HepG2 (cell line): ENCODE measurements around the gene PATZ1. TPM values are rescaled to one million over a fixed set of nuclear protein-coding genes. Genes with fewer than 3 reads are reported as not detected.

Experiments used
- BRD4 ChIP-seq: sonication (generic); formaldehyde crosslinking; IDR thresholded peaks from 2 replicates; pipeline ENCODE4 v1.4.0; 2020; ENCODE audit warnings: missing genetic modification reagents
- GLI4 ChIP-seq: sonication (generic); formaldehyde crosslinking; IDR thresholded peaks from 2 replicates; pipeline ENCODE4 v1.5.1; 2020; ENCODE audit warnings: missing genetic modification reagents, mild to moderate bottlenecking, moderate library complexity, borderline replicate concordance
- HDAC6 ChIP-seq: fragments of 200-600 bp; sonication (generic); IDR thresholded peaks from 2 replicates; pipeline ENCODE4 v1.7.0; 2017; ENCODE audit warnings: mild to moderate bottlenecking, antibody characterized with exemption, low read length, low read depth
- HNRNPH1 ChIP-seq: fragments of 200-400 bp; formaldehyde crosslinking; optimal IDR thresholded peaks from 2 replicates; pipeline ENCODE3; 2017; ENCODE audit warnings: mild to moderate bottlenecking, low read depth, low read length
- IRX3 ChIP-seq: sonication (generic); formaldehyde crosslinking; IDR thresholded peaks from 2 replicates; pipeline ENCODE4 v1.8.1; 2023; ENCODE audit warnings: mild to moderate bottlenecking, low read depth, missing genetic modification reagents, borderline replicate concordance
- JUN ChIP-seq: sonication (generic); formaldehyde crosslinking; IDR thresholded peaks from 2 replicates; pipeline ENCODE4 v1.4.0; 2020; ENCODE audit warnings: mild to moderate bottlenecking, missing genetic modification reagents
- MIER3 ChIP-seq: IDR thresholded peaks from 2 replicates; pipeline ENCODE4 v1.6.1; 2016; ENCODE audit warnings: missing compliant biosample characterization, borderline replicate concordance
- SIN3A ChIP-seq: IDR thresholded peaks from 2 replicates; pipeline ENCODE4 v1.6.1; 2011; ENCODE audit warnings: low read depth, mild to moderate bottlenecking, control low read depth, low read length, borderline replicate concordance
- SP4 ChIP-seq: sonication (generic); formaldehyde crosslinking; IDR thresholded peaks from 2 replicates; pipeline ENCODE4 v1.8.1; 2023; ENCODE audit warnings: mild to moderate bottlenecking, missing genetic modification reagents
- ZNF329 ChIP-seq: sonication (generic); formaldehyde crosslinking; IDR thresholded peaks from 2 replicates; pipeline ENCODE4 v1.9.0; 2021; ENCODE audit warnings: low read depth, mild to moderate bottlenecking, missing genetic modification reagents
- ZNF335 ChIP-seq: sonication (generic); formaldehyde crosslinking; IDR thresholded peaks from 2 replicates; pipeline ENCODE4 v1.4.0; 2020; ENCODE audit warnings: missing genetic modification reagents
- ZNF839 ChIP-seq: sonication (generic); formaldehyde crosslinking; IDR thresholded peaks from 2 replicates; pipeline ENCODE4 v1.4.0; 2020; ENCODE audit warnings: missing genetic modification reagents, mild to moderate bottlenecking, borderline replicate concordance
- ZSCAN5A ChIP-seq: sonication (generic); formaldehyde crosslinking; IDR thresholded peaks from 2 replicates; pipeline ENCODE4 v1.8.0; 2022; ENCODE audit warnings: mild to moderate bottlenecking, missing genetic modification reagents, borderline replicate concordance
- polyA plus RNA-seq, 8 experiments: library from polyadenylated mRNA; depleted of rRNA in 3 of 8; stranded (reverse) in 7 of 8; unstranded in 1 of 8; fragments of >200 nt; fragmentation: Illumina TruSeq in 4 of 8; extraction: Trizol in 4 of 8; gene quantifications; 2 replicates each; pipeline versions ENCODE4 v1.2.1 to v1.2.3, GENCODE V29; 2011 to 2016; ENCODE audit warnings: low read depth in 4 of 8, missing spikeins in 1 of 8, mixed read lengths in 1 of 8; ENCODE audit not compliant: insufficient read depth in 1 of 8
- total RNA-seq, 5 experiments: library from RNA; depleted of rRNA; stranded (reverse); fragments of >200 nt; fragmentation: Illumina TruSeq; extraction: Trizol; gene quantifications; 2 replicates each; pipeline ENCODE4 v1.2.3, GENCODE V29; 2016; ENCODE audit warnings: low read depth in 1 of 5
- TF ChIP-seq, protein P1 (sequence below): sonication (generic); formaldehyde crosslinking; IDR thresholded peaks from 2 replicates; pipeline ENCODE4 v1.4.0; 2020; ENCODE audit warnings: missing genetic modification reagents
- TF ChIP-seq, protein P2 (sequence below), 2 experiments: sonication (generic) in 1 of 2; formaldehyde crosslinking in 1 of 2; IDR thresholded peaks; 2 replicates each; pipeline versions ENCODE4 v1.6.1 to v1.9.0; 2014 to 2022; ENCODE audit warnings: antibody characterized with exemption in 1 of 2, borderline replicate concordance in 1 of 2, inconsistent platforms in 1 of 2, low read depth in 1 of 2, missing genetic modification reagents in 1 of 2
- TF ChIP-seq, protein P3 (sequence below): sonication (generic); formaldehyde crosslinking; IDR thresholded peaks from 2 replicates; pipeline ENCODE4 v1.4.0; 2020; ENCODE audit warnings: missing genetic modification reagents, borderline replicate concordance

The PATZ1 gene
- total and polyA plus RNA-seq, 2 of the 13 experiments (the other 11 are each of a cell fraction or from before 2014, with no cell fraction given): 24.9 to 30.5 TPM

GRCh38 chr22:31347251-31348008 is 1.3 kb upstream of the PATZ1 start (continued):
- TF ChIP-seq HDAC6 (no peak), HNRNPH1 (no peak), GLI4 (0 out of 2 replicates have a peak, but pooled peaks have one; percentile 14), ZNF335 (CRISPR knock-in tag) (no peak), MIER3 (no peak), JUN (no peak), SP4 (CRISPR knock-in tag) (no peak), IRX3 (CRISPR knock-in tag) (no peak), BRD4 (CRISPR knock-in tag) (no peak), ZNF839 (no peak), SIN3A (no peak), ZSCAN5A (CRISPR knock-in tag) (no peak), ZNF329 (CRISPR knock-in tag) (no peak)
- TF ChIP-seq, protein P1, sequence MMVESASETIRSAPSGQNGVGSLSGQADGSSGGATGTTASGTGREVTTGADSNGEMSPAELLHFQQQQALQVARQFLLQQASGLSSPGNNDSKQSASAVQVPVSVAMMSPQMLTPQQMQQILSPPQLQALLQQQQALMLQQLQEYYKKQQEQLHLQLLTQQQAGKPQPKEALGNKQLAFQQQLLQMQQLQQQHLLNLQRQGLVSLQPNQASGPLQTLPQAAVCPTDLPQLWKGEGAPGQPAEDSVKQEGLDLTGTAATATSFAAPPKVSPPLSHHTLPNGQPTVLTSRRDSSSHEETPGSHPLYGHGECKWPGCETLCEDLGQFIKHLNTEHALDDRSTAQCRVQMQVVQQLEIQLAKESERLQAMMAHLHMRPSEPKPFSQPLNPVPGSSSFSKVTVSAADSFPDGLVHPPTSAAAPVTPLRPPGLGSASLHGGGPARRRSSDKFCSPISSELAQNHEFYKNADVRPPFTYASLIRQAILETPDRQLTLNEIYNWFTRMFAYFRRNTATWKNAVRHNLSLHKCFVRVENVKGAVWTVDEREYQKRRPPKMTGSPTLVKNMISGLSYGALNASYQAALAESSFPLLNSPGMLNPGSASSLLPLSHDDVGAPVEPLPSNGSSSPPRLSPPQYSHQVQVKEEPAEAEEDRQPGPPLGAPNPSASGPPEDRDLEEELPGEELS (CRISPR knock-in tag): no peak
- TF ChIP-seq, protein P2, sequence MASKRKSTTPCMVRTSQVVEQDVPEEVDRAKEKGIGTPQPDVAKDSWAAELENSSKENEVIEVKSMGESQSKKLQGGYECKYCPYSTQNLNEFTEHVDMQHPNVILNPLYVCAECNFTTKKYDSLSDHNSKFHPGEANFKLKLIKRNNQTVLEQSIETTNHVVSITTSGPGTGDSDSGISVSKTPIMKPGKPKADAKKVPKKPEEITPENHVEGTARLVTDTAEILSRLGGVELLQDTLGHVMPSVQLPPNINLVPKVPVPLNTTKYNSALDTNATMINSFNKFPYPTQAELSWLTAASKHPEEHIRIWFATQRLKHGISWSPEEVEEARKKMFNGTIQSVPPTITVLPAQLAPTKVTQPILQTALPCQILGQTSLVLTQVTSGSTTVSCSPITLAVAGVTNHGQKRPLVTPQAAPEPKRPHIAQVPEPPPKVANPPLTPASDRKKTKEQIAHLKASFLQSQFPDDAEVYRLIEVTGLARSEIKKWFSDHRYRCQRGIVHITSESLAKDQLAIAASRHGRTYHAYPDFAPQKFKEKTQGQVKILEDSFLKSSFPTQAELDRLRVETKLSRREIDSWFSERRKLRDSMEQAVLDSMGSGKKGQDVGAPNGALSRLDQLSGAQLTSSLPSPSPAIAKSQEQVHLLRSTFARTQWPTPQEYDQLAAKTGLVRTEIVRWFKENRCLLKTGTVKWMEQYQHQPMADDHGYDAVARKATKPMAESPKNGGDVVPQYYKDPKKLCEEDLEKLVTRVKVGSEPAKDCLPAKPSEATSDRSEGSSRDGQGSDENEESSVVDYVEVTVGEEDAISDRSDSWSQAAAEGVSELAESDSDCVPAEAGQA (IDR thresholded peaks at IDR 0.05; ENCODE audit: low read depth): no peak
- TF ChIP-seq, protein P2 (CRISPR knock-in tag; IDR thresholded peaks at IDR 0.05; ENCODE audit: borderline replicate concordance): no peak
- TF ChIP-seq, protein P3, sequence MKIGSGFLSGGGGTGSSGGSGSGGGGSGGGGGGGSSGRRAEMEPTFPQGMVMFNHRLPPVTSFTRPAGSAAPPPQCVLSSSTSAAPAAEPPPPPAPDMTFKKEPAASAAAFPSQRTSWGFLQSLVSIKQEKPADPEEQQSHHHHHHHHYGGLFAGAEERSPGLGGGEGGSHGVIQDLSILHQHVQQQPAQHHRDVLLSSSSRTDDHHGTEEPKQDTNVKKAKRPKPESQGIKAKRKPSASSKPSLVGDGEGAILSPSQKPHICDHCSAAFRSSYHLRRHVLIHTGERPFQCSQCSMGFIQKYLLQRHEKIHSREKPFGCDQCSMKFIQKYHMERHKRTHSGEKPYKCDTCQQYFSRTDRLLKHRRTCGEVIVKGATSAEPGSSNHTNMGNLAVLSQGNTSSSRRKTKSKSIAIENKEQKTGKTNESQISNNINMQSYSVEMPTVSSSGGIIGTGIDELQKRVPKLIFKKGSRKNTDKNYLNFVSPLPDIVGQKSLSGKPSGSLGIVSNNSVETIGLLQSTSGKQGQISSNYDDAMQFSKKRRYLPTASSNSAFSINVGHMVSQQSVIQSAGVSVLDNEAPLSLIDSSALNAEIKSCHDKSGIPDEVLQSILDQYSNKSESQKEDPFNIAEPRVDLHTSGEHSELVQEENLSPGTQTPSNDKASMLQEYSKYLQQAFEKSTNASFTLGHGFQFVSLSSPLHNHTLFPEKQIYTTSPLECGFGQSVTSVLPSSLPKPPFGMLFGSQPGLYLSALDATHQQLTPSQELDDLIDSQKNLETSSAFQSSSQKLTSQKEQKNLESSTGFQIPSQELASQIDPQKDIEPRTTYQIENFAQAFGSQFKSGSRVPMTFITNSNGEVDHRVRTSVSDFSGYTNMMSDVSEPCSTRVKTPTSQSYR (CRISPR knock-in tag): no peak
